ENCODE results near the gene LRRC10B. TPM values are rescaled to one million over a fixed set of nuclear protein-coding genes. Genes with fewer than 3 reads are reported as not detected.

Gene LRRC10B
- total and polyA plus RNA-seq, 2 of the 8 experiments (the other 6 are each of a cell fraction or from before 2014, with no cell fraction given) = 0.47 to 0.71 TPM

DNA sequence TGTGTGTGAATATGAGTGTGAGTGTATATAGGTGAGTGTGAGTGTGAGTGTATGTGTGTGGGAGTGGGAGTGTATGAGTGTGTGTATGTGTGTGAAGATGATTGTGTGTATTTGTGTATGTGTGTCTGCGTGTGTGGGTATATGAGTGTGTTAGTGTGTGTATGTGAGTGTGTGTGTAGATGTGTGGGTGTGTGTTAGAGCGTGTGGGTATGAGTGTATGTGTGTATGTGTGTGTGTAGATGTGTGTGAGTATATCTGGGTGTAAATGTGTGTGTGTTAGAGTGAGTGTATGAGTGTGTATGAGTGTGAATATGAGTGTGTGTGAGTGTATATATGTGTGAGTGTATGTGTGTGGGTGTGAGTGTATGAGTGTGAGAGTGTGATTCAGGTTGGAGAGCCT lies 11.1 kb upstream of the LRRC10B start (continued):
- TF ChIP-seq, protein P1, sequence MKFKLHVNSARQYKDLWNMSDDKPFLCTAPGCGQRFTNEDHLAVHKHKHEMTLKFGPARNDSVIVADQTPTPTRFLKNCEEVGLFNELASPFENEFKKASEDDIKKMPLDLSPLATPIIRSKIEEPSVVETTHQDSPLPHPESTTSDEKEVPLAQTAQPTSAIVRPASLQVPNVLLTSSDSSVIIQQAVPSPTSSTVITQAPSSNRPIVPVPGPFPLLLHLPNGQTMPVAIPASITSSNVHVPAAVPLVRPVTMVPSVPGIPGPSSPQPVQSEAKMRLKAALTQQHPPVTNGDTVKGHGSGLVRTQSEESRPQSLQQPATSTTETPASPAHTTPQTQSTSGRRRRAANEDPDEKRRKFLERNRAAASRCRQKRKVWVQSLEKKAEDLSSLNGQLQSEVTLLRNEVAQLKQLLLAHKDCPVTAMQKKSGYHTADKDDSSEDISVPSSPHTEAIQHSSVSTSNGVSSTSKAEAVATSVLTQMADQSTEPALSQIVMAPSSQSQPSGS (IDR thresholded peaks at IDR 0.05; ENCODE audit: low read length) = no peak
- TF ChIP-seq, protein P2, sequence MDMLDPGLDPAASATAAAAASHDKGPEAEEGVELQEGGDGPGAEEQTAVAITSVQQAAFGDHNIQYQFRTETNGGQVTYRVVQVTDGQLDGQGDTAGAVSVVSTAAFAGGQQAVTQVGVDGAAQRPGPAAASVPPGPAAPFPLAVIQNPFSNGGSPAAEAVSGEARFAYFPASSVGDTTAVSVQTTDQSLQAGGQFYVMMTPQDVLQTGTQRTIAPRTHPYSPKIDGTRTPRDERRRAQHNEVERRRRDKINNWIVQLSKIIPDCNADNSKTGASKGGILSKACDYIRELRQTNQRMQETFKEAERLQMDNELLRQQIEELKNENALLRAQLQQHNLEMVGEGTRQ (IDR thresholded peaks at IDR 0.05; ENCODE audit: low read length) = no peak
- TF ChIP-seq RAD21 (IDR thresholded peaks at IDR 0.05 in 1 of 2, conservative IDR thresholded peaks at IDR 0.05 in 1 of 2; ENCODE audit: low read depth in 2 of 2, low read length in 2 of 2) = no peak
